ENCODE data around the gene TFF1.

GRCh38 chr21:42414066-42414465, 47.7 kb upstream of the TFF1 start:
- TF ChIP-seq ARNTL (CRISPR knock-in tag; IDR thresholded peaks at IDR 0.05; ENCODE audit: borderline replicate concordance, low read depth), result no peak
- no peak for TF ChIP-seq SNAI2 (CRISPR knock-in tag; IDR thresholded peaks at IDR 0.05)
- TF ChIP-seq TSHZ2 (CRISPR knock-in tag; IDR thresholded peaks at IDR 0.05), result no peak
- TF ChIP-seq OSR1 (CRISPR knock-in tag; IDR thresholded peaks at IDR 0.05), result no peak
- TF ChIP-seq TCF4 (CRISPR knock-in tag; IDR thresholded peaks at IDR 0.05; ENCODE audit: borderline replicate concordance), result no peak
- no peak for TF ChIP-seq PPARA (CRISPR knock-in tag; IDR thresholded peaks at IDR 0.05; ENCODE audit: borderline replicate concordance)
- TF ChIP-seq ZFP3 (CRISPR knock-in tag; IDR thresholded peaks at IDR 0.05), result no peak
- no peak for TF ChIP-seq RARB (CRISPR knock-in tag; IDR thresholded peaks at IDR 0.05)
- TF ChIP-seq ZFP30 (CRISPR knock-in tag; IDR thresholded peaks at IDR 0.05), result no peak
- no peak for TF ChIP-seq TOX (CRISPR knock-in tag; IDR thresholded peaks at IDR 0.05; ENCODE audit: borderline replicate concordance)
- TF ChIP-seq PATZ1 (CRISPR knock-in tag; IDR thresholded peaks at IDR 0.05; ENCODE audit: borderline replicate concordance), result no peak
- no peak for TF ChIP-seq ZNF8 (CRISPR knock-in tag; IDR thresholded peaks at IDR 0.05)
- TF ChIP-seq POU6F1 (CRISPR knock-in tag; IDR thresholded peaks at IDR 0.05; ENCODE audit: borderline replicate concordance, low read depth), result no peak

All from SK-N-SH treated with all-trans-retinoic acid at 6 μM for 48 hours (cell line).